ENCODE measurements around the gene MED12L. TPM values are rescaled to one million over a fixed set of nuclear protein-coding genes. Genes with fewer than 3 reads are reported as not detected.

The MED12L gene
- total and polyA plus RNA-seq, 12 donors: 0.03 to 4.5 (median 0.71) TPM

- H3K27me3 ChIP-seq: no peaks in the 10 kb centered on the region
- H3K36me3 ChIP-seq: no peaks in the 10 kb centered on the region
- intact Hi-C loops (cut with DNase I): no loop called here
- H3K4me1 ChIP-seq: peaks cover 0 to under 1% (median 0%) of the 10 kb centered on the region in 9 donors
- H3K9me3 ChIP-seq: no peaks in the 10 kb centered on the region
- 89 to 91% methylated on average over 6 of the region's 6 CpGs for WGBS, 2 donors
- ATAC-seq (no peak), DNase-seq (no peak)
- no peak overlapping the region for H3K4me3 ChIP-seq
- no peak overlapping the region for H3K27ac ChIP-seq
- TF ChIP-seq, protein P1, sequence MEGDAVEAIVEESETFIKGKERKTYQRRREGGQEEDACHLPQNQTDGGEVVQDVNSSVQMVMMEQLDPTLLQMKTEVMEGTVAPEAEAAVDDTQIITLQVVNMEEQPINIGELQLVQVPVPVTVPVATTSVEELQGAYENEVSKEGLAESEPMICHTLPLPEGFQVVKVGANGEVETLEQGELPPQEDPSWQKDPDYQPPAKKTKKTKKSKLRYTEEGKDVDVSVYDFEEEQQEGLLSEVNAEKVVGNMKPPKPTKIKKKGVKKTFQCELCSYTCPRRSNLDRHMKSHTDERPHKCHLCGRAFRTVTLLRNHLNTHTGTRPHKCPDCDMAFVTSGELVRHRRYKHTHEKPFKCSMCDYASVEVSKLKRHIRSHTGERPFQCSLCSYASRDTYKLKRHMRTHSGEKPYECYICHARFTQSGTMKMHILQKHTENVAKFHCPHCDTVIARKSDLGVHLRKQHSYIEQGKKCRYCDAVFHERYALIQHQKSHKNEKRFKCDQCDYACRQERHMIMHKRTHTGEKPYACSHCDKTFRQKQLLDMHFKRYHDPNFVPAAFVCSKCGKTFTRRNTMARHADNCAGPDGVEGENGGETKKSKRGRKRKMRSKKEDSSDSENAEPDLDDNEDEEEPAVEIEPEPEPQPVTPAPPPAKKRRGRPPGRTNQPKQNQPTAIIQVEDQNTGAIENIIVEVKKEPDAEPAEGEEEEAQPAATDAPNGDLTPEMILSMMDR (IDR thresholded peaks at IDR 0.05): no peak
Observed at GRCh38 chr3:151197981-151198767, 112.7 kb downstream of the MED12L start.

- intact Hi-C loops (cut with DNase I): no loop called here
- Histone ChIP-seq H3K4me3 (no peak overlapping the region), H3K27me3 (no peaks in the 10 kb centered on the region), H3K4me1 (peaks cover 0 to 4% (median 0%) of the 10 kb centered on the region in 9 donors), H3K36me3 (no peaks in the 10 kb centered on the region), H3K27ac (no peak overlapping the region), H3K9me3 (no peaks in the 10 kb centered on the region)
- TF ChIP-seq, protein P1 (IDR thresholded peaks at IDR 0.05): no peak
- no peak for ATAC-seq
- 96 to 97% methylated on average over 5 of the region's 5 CpGs for WGBS, 2 donors
- DNase-seq: no peak
Observed at GRCh38 chr3:151198849-151199248, 113.4 kb downstream of the MED12L start.

DNA sequence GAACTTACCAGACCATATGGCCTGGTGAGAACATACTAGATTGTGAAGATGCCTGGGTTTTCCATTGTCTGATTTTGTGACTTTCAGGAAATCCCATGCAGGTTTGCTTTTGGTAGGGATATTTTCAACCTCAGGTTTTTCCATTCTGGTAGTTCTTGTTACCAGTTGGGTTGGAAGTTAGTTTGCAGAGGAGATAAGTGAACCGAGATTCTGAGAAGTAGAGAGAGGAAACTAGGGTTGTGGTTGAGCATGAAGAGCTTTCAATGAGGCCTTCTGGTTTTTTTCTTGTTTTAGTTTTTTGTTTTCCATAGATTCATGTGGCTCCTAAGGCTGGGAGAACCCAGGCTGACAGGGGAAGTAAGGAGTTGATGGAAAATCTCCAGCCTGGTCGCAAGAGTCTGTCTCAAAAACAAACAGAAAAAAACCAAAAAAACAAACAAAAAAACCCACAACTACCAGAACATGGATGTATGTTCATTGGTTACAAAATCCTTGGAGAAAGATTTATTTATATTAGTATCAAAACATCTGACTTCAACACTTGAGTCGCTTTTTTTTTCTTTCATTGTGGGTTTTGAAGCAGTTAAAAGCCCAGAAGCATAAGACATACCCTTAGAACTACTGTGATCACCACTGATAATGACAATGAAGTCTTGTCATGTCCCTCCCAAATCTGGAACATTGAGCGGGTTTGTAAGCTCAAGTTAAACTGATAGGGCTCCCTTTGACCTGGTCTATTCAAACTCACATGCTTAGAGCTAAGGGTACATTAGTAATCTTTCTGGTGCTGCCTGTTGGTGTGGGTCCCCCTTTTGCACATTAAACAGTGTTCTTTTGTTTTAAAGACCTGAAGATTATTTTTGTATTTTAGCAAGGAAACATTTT lies 114.3 kb downstream of the MED12L start:
- H3K36me3 ChIP-seq: no peaks in the 10 kb centered on the region
- H3K27ac ChIP-seq: peak overlapping the region in 1 of 10 donors; percentile 77
- ATAC-seq: no peak
- H3K9me3 ChIP-seq: no peaks in the 10 kb centered on the region
- no peak for DNase-seq
- peaks cover 0 to 10% (median 0%) of the 10 kb centered on the region in 9 donors for H3K4me1 ChIP-seq
- TF ChIP-seq, protein P1 (IDR thresholded peaks at IDR 0.05): no peak
- H3K4me3 ChIP-seq: peak overlapping the region in 1 of 10 donors; percentile 39
- H3K27me3 ChIP-seq: no peaks in the 10 kb centered on the region
- intact Hi-C loops (cut with DNase I): no loop called here
- WGBS, 2 donors: 82 to 87% methylated on average over 4 of the region's 4 CpGs

DNA sequence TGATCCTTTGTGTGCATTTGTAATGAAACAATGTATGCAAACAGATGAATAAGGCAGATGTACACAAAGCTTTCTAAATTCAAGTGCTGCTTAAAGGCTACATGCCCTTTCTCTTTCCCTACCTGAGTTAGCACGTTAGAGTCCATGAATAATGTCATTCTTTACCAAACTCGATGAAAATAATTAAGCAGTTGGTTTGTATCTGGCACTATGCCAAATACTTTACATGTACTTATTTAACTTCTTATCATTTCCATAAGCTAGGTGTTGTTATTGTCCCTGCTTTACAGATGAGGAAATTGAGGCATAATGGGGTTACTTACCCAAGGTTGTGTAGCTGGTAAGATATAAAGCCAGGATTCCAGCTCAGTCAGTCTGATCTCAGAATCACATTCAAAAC lies 115.1 kb downstream of the MED12L start:
- ATAC-seq: no peak
- Histone ChIP-seq H3K9me3 (no peaks in the 10 kb centered on the region), H3K27me3 (no peaks in the 10 kb centered on the region), H3K4me3 (peak overlapping the region in 1 of 10 donors; percentile 39), H3K36me3 (no peaks in the 10 kb centered on the region), H3K27ac (peak overlapping the region in 1 of 10 donors; percentile 77), H3K4me1 (peaks cover 0 to 13% (median 0%) of the 10 kb centered on the region in 9 donors)
- intact Hi-C loops (cut with DNase I): no loop called here
- DNase-seq: no peak
- TF ChIP-seq, protein P1 (IDR thresholded peaks at IDR 0.05): no peak
- 72 to 78% methylated on average over 2 of the region's 2 CpGs for WGBS, 2 donors

All from heart right ventricle (tissue), 16 donors.